Stimulated activated memory B cell treated with anti-CD40 and anti-IgM and Interleukin-4, amounts not matched to agents 10 μg/mL and 1 μg/mL and 100 μg/mL, for 72 hours (primary cell): Measurements from ENCODE around the gene CD151.

Experiments
- ATAC-seq: fragments of 150-1000 bp; cut with Tn5 transposase; 2 replicates; pipeline ENCODE4 v1.10.0; 2021
- H3K27ac Mint-ChIP-seq: one replicate; pipeline ENCODE4 v1.8.0; 2022; ENCODE audit warnings: mild to moderate bottlenecking, mixed read lengths
- H3K27me3 Mint-ChIP-seq: one replicate; pipeline ENCODE4 v1.8.0; 2022; ENCODE audit warnings: mixed read lengths
- H3K36me3 Mint-ChIP-seq: one replicate; pipeline ENCODE4 v1.8.0; 2022; ENCODE audit warnings: mixed read lengths
- H3K4me1 Mint-ChIP-seq: one replicate; pipeline ENCODE4 v1.8.0; 2022; ENCODE audit warnings: mixed read lengths
- H3K4me3 Mint-ChIP-seq: one replicate; pipeline ENCODE4 v1.8.0; 2022; ENCODE audit warnings: mild to moderate bottlenecking, moderate library complexity, mixed read lengths
- H3K9me3 Mint-ChIP-seq: one replicate; pipeline ENCODE4 v1.8.0; 2022; ENCODE audit warnings: mixed read lengths

Gene CD151

GRCh38 chr11:870127-870413 is 37.3 kb downstream of the CD151 start:
- Mint-ChIP-seq H3K27me3 (no peaks in the 10 kb centered on the region), H3K4me1 (no peaks in the 10 kb centered on the region), H3K4me3 (no peak overlapping the region), H3K27ac (no peak overlapping the region), H3K36me3 (peaks cover 18% of the 10 kb centered on the region), H3K9me3 (no peaks in the 10 kb centered on the region)
- no peak for ATAC-seq

DNA sequence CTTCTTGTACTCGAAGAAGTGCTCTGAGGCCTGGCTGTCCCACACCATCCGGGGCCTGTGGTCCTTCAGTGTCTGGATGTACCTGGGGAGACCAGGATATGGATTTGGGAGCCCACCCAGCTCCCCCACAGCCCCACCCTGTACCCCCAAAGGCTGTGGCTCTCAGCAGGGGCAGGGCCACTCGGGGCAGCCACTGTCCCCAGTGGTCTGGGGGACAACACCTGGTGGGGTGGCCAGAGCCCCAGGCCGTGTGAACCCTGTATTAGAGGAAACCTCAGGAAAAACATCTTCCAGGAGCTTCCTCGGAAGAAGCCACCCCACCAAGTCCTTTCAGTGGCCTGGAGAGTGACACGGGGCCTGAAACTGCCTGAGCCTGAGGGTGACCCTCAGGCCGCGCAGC is 37.7 kb downstream of the CD151 start:
- peaks cover 21% of the 10 kb centered on the region for H3K36me3 Mint-ChIP-seq
- ATAC-seq: no peak
- H3K4me3 Mint-ChIP-seq: no peak overlapping the region
- no peaks in the 10 kb centered on the region for H3K27me3 Mint-ChIP-seq
- H3K27ac Mint-ChIP-seq: no peak overlapping the region
- H3K9me3 Mint-ChIP-seq: no peaks in the 10 kb centered on the region
- H3K4me1 Mint-ChIP-seq: no peaks in the 10 kb centered on the region

GRCh38 chr11:871472-871871 is 38.7 kb downstream of the CD151 start:
- Mint-ChIP-seq H3K27ac (no peak overlapping the region), H3K36me3 (peaks cover 27% of the 10 kb centered on the region), H3K4me3 (no peak overlapping the region), H3K27me3 (no peaks in the 10 kb centered on the region), H3K9me3 (no peaks in the 10 kb centered on the region), H3K4me1 (no peaks in the 10 kb centered on the region)
- ATAC-seq: no peak

- H3K9me3 Mint-ChIP-seq: no peaks in the 10 kb centered on the region
- no peaks in the 10 kb centered on the region for H3K27me3 Mint-ChIP-seq
- no peak overlapping the region for H3K27ac Mint-ChIP-seq
- ATAC-seq: no peak
- H3K4me3 Mint-ChIP-seq: no peak overlapping the region
- peaks cover 33% of the 10 kb centered on the region for H3K36me3 Mint-ChIP-seq
- H3K4me1 Mint-ChIP-seq: no peaks in the 10 kb centered on the region
Measured at GRCh38 chr11:872799-873198, 40.0 kb downstream of the CD151 start.

GRCh38 chr11:873706-874105 is 41.0 kb downstream of the CD151 start:
- H3K4me3 Mint-ChIP-seq: no peak overlapping the region
- H3K27me3 Mint-ChIP-seq: no peaks in the 10 kb centered on the region
- ATAC-seq: no peak
- H3K9me3 Mint-ChIP-seq: no peaks in the 10 kb centered on the region
- H3K4me1 Mint-ChIP-seq: no peaks in the 10 kb centered on the region
- H3K27ac Mint-ChIP-seq: no peak overlapping the region
- H3K36me3 Mint-ChIP-seq: peaks cover 38% of the 10 kb centered on the region

- no peak overlapping the region for H3K4me3 Mint-ChIP-seq
- H3K36me3 Mint-ChIP-seq: peaks cover 47% of the 10 kb centered on the region
- no peaks in the 10 kb centered on the region for H3K4me1 Mint-ChIP-seq
- ATAC-seq: no peak
- H3K27me3 Mint-ChIP-seq: no peaks in the 10 kb centered on the region
- H3K9me3 Mint-ChIP-seq: no peaks in the 10 kb centered on the region
- no peak overlapping the region for H3K27ac Mint-ChIP-seq
Measured at GRCh38 chr11:875203-875602, 42.5 kb downstream of the CD151 start.

DNA sequence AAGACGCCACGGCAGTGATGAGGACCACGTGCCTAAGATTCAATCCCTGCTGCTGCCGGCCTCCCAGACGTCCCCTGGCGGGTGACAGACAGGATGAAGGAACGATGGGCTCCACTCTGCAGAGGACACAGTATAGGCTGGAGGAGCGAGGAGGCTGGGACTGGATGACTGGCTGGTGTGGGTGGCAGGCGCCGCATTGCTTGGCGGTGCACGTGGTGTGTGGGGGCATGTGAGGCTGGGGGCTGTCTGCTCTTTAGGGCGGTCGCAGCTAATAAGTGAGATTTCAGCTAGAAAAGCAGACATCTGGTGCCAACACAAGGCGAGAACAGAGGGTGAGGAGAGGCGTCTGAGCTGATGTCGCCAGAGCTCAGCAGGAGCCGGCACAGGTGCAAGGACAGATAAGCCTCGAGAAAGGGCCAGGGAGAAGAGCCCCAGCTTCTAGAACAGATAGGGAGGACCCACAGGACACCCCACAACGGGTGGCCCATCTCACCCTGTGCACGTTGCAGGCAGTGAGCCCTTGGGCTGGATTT is 43.1 kb downstream of the CD151 start:
- Mint-ChIP-seq H3K36me3 (peaks cover 54% of the 10 kb centered on the region), H3K9me3 (no peaks in the 10 kb centered on the region), H3K4me3 (no peak overlapping the region), H3K4me1 (no peaks in the 10 kb centered on the region), H3K27me3 (no peaks in the 10 kb centered on the region), H3K27ac (no peak overlapping the region)
- no peak for ATAC-seq

DNA sequence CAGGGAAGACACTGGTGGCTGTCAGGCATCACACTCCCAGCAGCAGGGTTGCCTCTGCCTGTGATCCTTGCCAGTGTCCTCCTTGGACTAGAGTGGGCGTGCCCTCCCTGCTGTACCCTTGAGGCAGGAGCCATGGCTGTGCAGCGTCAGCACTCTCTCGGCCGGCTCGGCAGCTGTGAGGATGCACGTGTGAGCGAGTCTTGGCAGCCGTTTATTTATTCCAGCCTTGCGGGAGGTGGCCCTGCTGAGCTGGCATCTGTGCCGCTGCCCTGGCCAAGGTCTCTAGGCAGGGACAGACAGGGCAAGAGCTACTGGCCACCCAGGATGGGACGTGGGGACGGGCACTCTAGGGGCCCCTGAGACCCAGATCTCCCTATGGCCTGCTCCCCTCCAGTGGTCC is 43.8 kb downstream of the CD151 start:
- Mint-ChIP-seq H3K27me3 (no peaks in the 10 kb centered on the region), H3K4me1 (no peaks in the 10 kb centered on the region), H3K9me3 (no peaks in the 10 kb centered on the region), H3K27ac (no peak overlapping the region), H3K4me3 (no peak overlapping the region), H3K36me3 (peaks cover 59% of the 10 kb centered on the region)
- no peak for ATAC-seq

- ATAC-seq: no peak
- H3K9me3 Mint-ChIP-seq: no peaks in the 10 kb centered on the region
- no peak overlapping the region for H3K27ac Mint-ChIP-seq
- H3K36me3 Mint-ChIP-seq: peaks cover 69% of the 10 kb centered on the region
- no peaks in the 10 kb centered on the region for H3K27me3 Mint-ChIP-seq
- H3K4me3 Mint-ChIP-seq: no peak overlapping the region
- H3K4me1 Mint-ChIP-seq: no peaks in the 10 kb centered on the region
Measured at GRCh38 chr11:877565-877964, 44.8 kb downstream of the CD151 start.

GRCh38 chr11:880447-880846 is 47.7 kb downstream of the CD151 start:
- no peak overlapping the region for H3K27ac Mint-ChIP-seq

GRCh38 chr11:882596-882995 is 49.8 kb downstream of the CD151 start:
- H3K9me3 Mint-ChIP-seq: no peaks in the 10 kb centered on the region
- no peaks in the 10 kb centered on the region for H3K27me3 Mint-ChIP-seq
- H3K4me3 Mint-ChIP-seq: no peak overlapping the region
- ATAC-seq: no peak
- no peak overlapping the region for H3K27ac Mint-ChIP-seq
- no peaks in the 10 kb centered on the region for H3K4me1 Mint-ChIP-seq
- peaks cover 61% of the 10 kb centered on the region for H3K36me3 Mint-ChIP-seq

More at GRCh38 chr11:880447-880846, 47.7 kb downstream of the CD151 start:
- Mint-ChIP-seq H3K27me3 (no peaks in the 10 kb centered on the region), H3K4me3 (no peak overlapping the region), H3K36me3 (peaks cover 59% of the 10 kb centered on the region), H3K4me1 (no peaks in the 10 kb centered on the region), H3K9me3 (no peaks in the 10 kb centered on the region)
- no peak for ATAC-seq

DNA sequence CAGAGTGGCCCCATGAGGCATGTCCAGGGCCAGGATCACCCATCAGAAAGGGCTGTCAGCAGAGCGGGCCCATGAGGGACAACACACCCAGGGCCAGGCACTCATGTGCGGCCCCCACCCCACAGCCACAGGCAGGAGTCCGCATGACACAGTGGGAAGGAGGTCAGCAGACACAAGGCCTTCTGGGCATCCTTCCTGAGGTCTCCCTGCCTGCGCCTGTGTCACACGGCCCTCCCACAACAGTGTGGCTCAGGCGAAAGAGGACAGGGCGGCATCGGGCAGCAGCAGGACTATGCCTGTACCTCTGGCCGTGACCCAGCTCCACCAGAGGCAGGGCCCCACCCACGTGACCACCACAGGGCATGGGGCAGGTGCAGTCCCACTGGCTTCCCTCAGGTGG is 50.8 kb downstream of the CD151 start:
- no peaks in the 10 kb centered on the region for H3K27me3 Mint-ChIP-seq
- H3K36me3 Mint-ChIP-seq: peaks cover 64% of the 10 kb centered on the region
- no peak for ATAC-seq
- no peak overlapping the region for H3K27ac Mint-ChIP-seq
- no peaks in the 10 kb centered on the region for H3K9me3 Mint-ChIP-seq
- no peaks in the 10 kb centered on the region for H3K4me1 Mint-ChIP-seq
- no peak overlapping the region for H3K4me3 Mint-ChIP-seq

DNA sequence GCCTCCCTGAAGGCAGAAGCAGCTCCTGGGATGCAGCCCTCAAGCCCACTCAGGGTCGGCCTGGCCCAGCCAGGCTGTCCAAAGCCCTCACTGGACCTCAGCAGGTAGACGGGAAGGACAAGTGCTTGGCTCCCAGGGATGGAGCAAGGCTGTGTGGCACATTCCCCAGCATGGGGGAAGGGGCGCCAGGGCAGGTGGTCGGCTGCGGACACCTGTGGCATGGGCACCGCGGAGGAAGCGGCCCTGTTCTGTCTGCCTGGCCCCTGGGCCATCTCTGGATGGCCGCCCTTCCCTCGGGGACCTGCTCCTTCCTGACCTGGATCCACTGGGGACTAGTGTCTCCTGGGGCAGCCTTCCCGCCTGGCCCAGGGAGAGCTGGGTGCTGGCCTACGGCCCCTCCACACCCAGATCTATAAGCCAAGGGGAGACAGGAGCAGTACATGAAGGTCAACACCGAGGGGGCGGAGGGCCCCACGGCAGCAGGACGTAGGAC is 51.9 kb downstream of the CD151 start:
- Mint-ChIP-seq H3K9me3 (no peaks in the 10 kb centered on the region), H3K4me1 (no peaks in the 10 kb centered on the region), H3K4me3 (no peak overlapping the region), H3K36me3 (peaks cover 63% of the 10 kb centered on the region), H3K27ac (no peak overlapping the region), H3K27me3 (no peaks in the 10 kb centered on the region)
- ATAC-seq: peak; percentile 10

DNA sequence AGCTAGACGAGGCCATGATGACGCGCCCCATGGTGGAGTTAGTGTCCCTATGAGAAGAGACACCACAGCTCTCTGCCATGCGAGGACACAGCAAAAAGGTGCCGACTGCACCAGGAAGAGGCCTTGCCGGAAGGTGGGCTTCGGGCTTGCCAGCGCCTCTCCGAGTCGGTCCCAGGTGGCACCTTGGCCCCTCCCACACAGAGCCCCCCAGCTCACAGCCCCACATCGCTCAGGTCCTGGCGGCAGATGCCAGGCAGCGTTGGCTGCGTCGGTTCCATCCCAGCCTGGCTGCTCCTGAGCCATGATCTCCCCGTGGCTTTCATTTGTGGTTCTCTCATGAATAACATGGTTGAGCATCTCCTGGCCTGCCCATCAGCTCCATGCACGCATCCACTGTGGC is 53.8 kb downstream of the CD151 start:
- H3K36me3 Mint-ChIP-seq: peaks cover 55% of the 10 kb centered on the region
- ATAC-seq: no peak
- H3K27me3 Mint-ChIP-seq: no peaks in the 10 kb centered on the region
- H3K9me3 Mint-ChIP-seq: no peaks in the 10 kb centered on the region
- H3K4me1 Mint-ChIP-seq: no peaks in the 10 kb centered on the region
- H3K27ac Mint-ChIP-seq: no peak overlapping the region
- H3K4me3 Mint-ChIP-seq: no peak overlapping the region

DNA sequence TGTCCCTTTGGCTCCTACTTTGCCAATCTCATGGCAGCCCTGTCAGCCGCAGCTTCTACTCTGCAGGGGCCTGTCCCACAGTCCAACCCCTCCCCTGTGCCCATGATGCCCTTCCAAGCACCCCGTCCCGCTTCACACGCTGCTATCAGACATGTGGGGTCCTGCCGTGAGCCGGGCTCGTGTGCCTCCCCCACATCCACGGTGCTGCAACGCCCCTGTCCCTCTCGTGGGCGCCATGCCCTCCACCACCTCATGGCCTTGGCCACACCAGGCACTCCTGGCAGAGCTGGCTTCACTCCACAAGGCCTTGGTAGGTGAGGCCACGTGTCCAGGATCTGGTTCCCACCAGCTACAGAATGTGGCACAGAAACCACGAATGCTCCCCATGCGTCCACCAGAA is 54.8 kb downstream of the CD151 start:
- no peak overlapping the region for H3K4me3 Mint-ChIP-seq
- ATAC-seq: no peak
- no peaks in the 10 kb centered on the region for H3K9me3 Mint-ChIP-seq
- H3K36me3 Mint-ChIP-seq: peaks cover 44% of the 10 kb centered on the region
- H3K27me3 Mint-ChIP-seq: no peaks in the 10 kb centered on the region
- H3K4me1 Mint-ChIP-seq: no peaks in the 10 kb centered on the region
- H3K27ac Mint-ChIP-seq: no peak overlapping the region
